Thoracic aorta (tissue), 2 donors: Measurements from ENCODE around the gene KRTAP4-16. TPM values are rescaled to one million over a fixed set of nuclear protein-coding genes. Genes with fewer than 3 reads are reported as not detected.

Source experiments
- ATAC-seq: fragments of 150-250 bp; one replicate; pipeline ENCODE4 v1.8.0; 2017; ENCODE audit warnings: low read depth; ENCODE audit not compliant: insufficient number of reproducible peaks, low FRiP score
- DNase-seq: peaks from one replicate; pipeline ENCODE4 v3.0.0-alpha.2; 2020; ENCODE audit warnings: low spot score
- H3K27ac ChIP-seq, 2 donors: fragments of 200-600 bp; sonication (generic); 1 replicate in 1 of 2; 2 replicates in 1 of 2; pipeline ENCODE4 v1.5.1; 2016; ENCODE audit warnings: mild to moderate bottlenecking in 2 of 2, moderate library complexity in 2 of 2
- H3K27me3 ChIP-seq: fragments of 200-600 bp; sonication (generic); replicated peaks from 2 replicates; pipeline ENCODE4 v1.6.0; 2016; ENCODE audit warnings: mild to moderate bottlenecking; ENCODE audit not compliant: insufficient read depth
- H3K36me3 ChIP-seq: fragments of 200-600 bp; sonication (generic); one replicate; pipeline ENCODE4 v1.5.1; 2016
- H3K4me1 ChIP-seq, 2 donors: fragments of 200-600 bp; sonication (generic); 1 replicate in 1 of 2; 2 replicates in 1 of 2; pipeline versions ENCODE4 v1.5.1 to v1.6.0; 2016; ENCODE audit warnings: low read depth in 2 of 2, mild to moderate bottlenecking in 1 of 2; ENCODE audit not compliant: control insufficient read depth in 1 of 2
- H3K4me3 ChIP-seq: fragments of 200-600 bp; sonication (generic); 2 replicates; pipeline ENCODE4 v1.5.1; 2016; ENCODE audit warnings: mild to moderate bottlenecking
- H3K9me3 ChIP-seq: fragments of 200-600 bp; sonication (generic); 2 replicates; pipeline ENCODE4 v1.5.1; 2016
- total RNA-seq, 2 donors: library from RNA; depleted of rRNA; stranded (reverse); fragments of >200 nt; gene quantifications; one replicate each; pipeline versions ENCODE4 v1.1.0 to v1.2.3, GENCODE V29; 2016
- TF ChIP-seq, protein P1 (sequence below): fragments of 200-600 bp; sonication (generic); IDR thresholded peaks from one replicate; pipeline ENCODE4 v1.5.1; 2019; ENCODE audit warnings: antibody characterized with exemption

KRTAP4-16 gene
- total RNA-seq, 2 donors from 2014 or later, result not detected

DNA sequence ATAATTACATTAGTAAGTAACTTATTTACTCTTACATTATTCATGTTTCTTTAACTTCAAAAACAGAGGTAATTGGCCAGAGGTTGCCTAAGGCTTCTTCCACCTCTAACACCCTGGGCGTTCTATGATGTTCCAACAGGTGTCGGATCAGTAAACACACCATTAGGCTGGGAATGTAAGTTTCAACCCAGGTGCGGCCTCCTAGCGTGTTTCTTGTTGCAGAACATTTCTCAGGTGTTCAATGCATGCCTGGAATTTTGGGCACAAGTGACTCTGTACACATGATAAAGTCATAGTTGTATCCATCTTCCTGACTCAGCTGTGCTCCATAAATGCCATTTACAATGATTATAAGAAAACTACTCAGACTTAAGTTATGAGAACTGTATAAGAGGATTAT is 48.0 kb downstream of the KRTAP4-16 start:
- H3K9me3 ChIP-seq, result no peaks in the 10 kb centered on the region
- ATAC-seq, result no peak
- H3K27ac ChIP-seq, result no peak overlapping the region
- no peaks in the 10 kb centered on the region for H3K4me1 ChIP-seq
- TF ChIP-seq, protein P1, sequence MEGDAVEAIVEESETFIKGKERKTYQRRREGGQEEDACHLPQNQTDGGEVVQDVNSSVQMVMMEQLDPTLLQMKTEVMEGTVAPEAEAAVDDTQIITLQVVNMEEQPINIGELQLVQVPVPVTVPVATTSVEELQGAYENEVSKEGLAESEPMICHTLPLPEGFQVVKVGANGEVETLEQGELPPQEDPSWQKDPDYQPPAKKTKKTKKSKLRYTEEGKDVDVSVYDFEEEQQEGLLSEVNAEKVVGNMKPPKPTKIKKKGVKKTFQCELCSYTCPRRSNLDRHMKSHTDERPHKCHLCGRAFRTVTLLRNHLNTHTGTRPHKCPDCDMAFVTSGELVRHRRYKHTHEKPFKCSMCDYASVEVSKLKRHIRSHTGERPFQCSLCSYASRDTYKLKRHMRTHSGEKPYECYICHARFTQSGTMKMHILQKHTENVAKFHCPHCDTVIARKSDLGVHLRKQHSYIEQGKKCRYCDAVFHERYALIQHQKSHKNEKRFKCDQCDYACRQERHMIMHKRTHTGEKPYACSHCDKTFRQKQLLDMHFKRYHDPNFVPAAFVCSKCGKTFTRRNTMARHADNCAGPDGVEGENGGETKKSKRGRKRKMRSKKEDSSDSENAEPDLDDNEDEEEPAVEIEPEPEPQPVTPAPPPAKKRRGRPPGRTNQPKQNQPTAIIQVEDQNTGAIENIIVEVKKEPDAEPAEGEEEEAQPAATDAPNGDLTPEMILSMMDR, result no peak
- DNase-seq, result no peak
- no peaks in the 10 kb centered on the region for H3K27me3 ChIP-seq
- H3K36me3 ChIP-seq, result no peaks in the 10 kb centered on the region
- no peak overlapping the region for H3K4me3 ChIP-seq

- TF ChIP-seq, protein P1, result no peak
- H3K9me3 ChIP-seq, result no peaks in the 10 kb centered on the region
- no peaks in the 10 kb centered on the region for H3K4me1 ChIP-seq
- no peaks in the 10 kb centered on the region for H3K27me3 ChIP-seq
- no peak for ATAC-seq
- no peak for DNase-seq
- no peak overlapping the region for H3K4me3 ChIP-seq
- no peak overlapping the region for H3K27ac ChIP-seq
- no peaks in the 10 kb centered on the region for H3K36me3 ChIP-seq
Observed at GRCh38 chr17:41052566-41052965, 49.4 kb downstream of the KRTAP4-16 start.

Other genes with a start within 250 kb of the KRTAP4-16 start
- not detected for gene KRT12, start 235.0 kb downstream of the KRTAP4-16 start, total RNA-seq
- gene KRT20, start 217.0 kb downstream of the KRTAP4-16 start, total RNA-seq, result 1 to 10 TPM in 1 of 2 donors, not detected in 1; 1.8 TPM
- under 1 TPM in 1 of 2 donors, not detected in 1; 0.54 TPM for gene KRT23, start 164.6 kb downstream of the KRTAP4-16 start, total RNA-seq
- gene KRT39, start 135.3 kb downstream of the KRTAP4-16 start, total RNA-seq, result not detected
- not detected for gene KRT40, start 117.9 kb downstream of the KRTAP4-16 start, total RNA-seq
- not detected for gene KRTAP3-3, start 108.0 kb downstream of the KRTAP4-16 start, total RNA-seq
- gene KRTAP3-2, start 102.3 kb downstream of the KRTAP4-16 start, total RNA-seq, result not detected
- gene KRTAP3-1, start 93.1 kb downstream of the KRTAP4-16 start, total RNA-seq, result not detected
- gene KRTAP1-5, start 75.0 kb downstream of the KRTAP4-16 start, total RNA-seq, result not detected
- gene KRTAP1-4, start 72.0 kb downstream of the KRTAP4-16 start, total RNA-seq, result not detected
- not detected for gene KRTAP1-3, start 67.3 kb downstream of the KRTAP4-16 start, total RNA-seq
- gene KRTAP1-1, start 60.8 kb downstream of the KRTAP4-16 start, total RNA-seq, result not detected
- gene KRTAP2-1, start 54.9 kb downstream of the KRTAP4-16 start, total RNA-seq, result not detected
- gene KRTAP2-2, start 47.0 kb downstream of the KRTAP4-16 start, total RNA-seq, result not detected
- not detected for gene KRTAP2-3, start 42.1 kb downstream of the KRTAP4-16 start, total RNA-seq
- gene KRTAP2-4, start 36.3 kb downstream of the KRTAP4-16 start, total RNA-seq, result not detected
- not detected for gene KRTAP4-7, start 18.1 kb downstream of the KRTAP4-16 start, total RNA-seq
- gene KRTAP4-8, start 4.1 kb downstream of the KRTAP4-16 start, total RNA-seq, result not detected
- not detected for gene KRTAP4-9, start 3.2 kb upstream of the KRTAP4-16 start, total RNA-seq
- not detected for gene KRTAP4-11, start 16.2 kb upstream of the KRTAP4-16 start, total RNA-seq
- not detected for gene KRTAP4-12, start 22.0 kb upstream of the KRTAP4-16 start, total RNA-seq
- not detected for gene KRTAP4-6, start 38.3 kb upstream of the KRTAP4-16 start, total RNA-seq
- gene KRTAP4-5, start 47.6 kb upstream of the KRTAP4-16 start, total RNA-seq, result not detected
- gene KRTAP4-4, start 58.5 kb upstream of the KRTAP4-16 start, total RNA-seq, result not detected
- gene KRTAP4-3, start 66.0 kb upstream of the KRTAP4-16 start, total RNA-seq, result not detected
- not detected for gene KRTAP4-2, start 76.0 kb upstream of the KRTAP4-16 start, total RNA-seq
- not detected for gene KRTAP4-1, start 82.7 kb upstream of the KRTAP4-16 start, total RNA-seq
- not detected for gene KRTAP9-1, start 87.7 kb upstream of the KRTAP4-16 start, total RNA-seq
- not detected for gene KRTAP9-2, start 124.4 kb upstream of the KRTAP4-16 start, total RNA-seq
- not detected for gene KRTAP9-3, start 130.2 kb upstream of the KRTAP4-16 start, total RNA-seq
- gene KRTAP9-8, start 135.8 kb upstream of the KRTAP4-16 start, total RNA-seq, result not detected
- not detected for gene KRTAP9-4, start 147.5 kb upstream of the KRTAP4-16 start, total RNA-seq
- not detected for gene KRTAP9-9, start 153.2 kb upstream of the KRTAP4-16 start, total RNA-seq
- gene KRTAP9-6, start 163.2 kb upstream of the KRTAP4-16 start, total RNA-seq, result not detected
- not detected for gene KRTAP9-7, start 173.5 kb upstream of the KRTAP4-16 start, total RNA-seq
- not detected for gene KRTAP29-1, start 200.6 kb upstream of the KRTAP4-16 start, total RNA-seq
- not detected for gene KRTAP16-1, start 207.1 kb upstream of the KRTAP4-16 start, total RNA-seq
- gene KRTAP17-1, start 213.5 kb upstream of the KRTAP4-16 start, total RNA-seq, result not detected
- not detected for gene KRT33A, start 248.6 kb upstream of the KRTAP4-16 start, total RNA-seq